Tibial nerve (tissue), 4 donors: ENCODE data around the gene SERPINE1.

Experiments used
- EP300 ChIP-seq, 2 donors: sonication (generic); formaldehyde crosslinking; IDR thresholded peaks; one replicate each; pipeline ENCODE4 v1.6.1; 2017; ENCODE audit warnings: antibody characterized with exemption in 2 of 2, mild to moderate bottlenecking in 1 of 2
- POLR2A ChIP-seq, 2 donors: fragments of 450-650 bp; IDR thresholded peaks; one replicate each; pipeline ENCODE4 v1.6.1; 2017; ENCODE audit warnings: antibody characterized with exemption in 2 of 2, mild to moderate bottlenecking in 2 of 2, moderate library complexity in 2 of 2
- TF ChIP-seq, protein P1 (sequence below), 5 experiments: fragments of 200-600 bp in 3 of 5; fragments of 450-650 bp in 2 of 5; sonication (generic) in 3 of 5; IDR thresholded peaks; one replicate each; pipeline ENCODE4 v1.5.1; 2016 to 2019; ENCODE audit warnings: antibody characterized with exemption in 5 of 5, mild to moderate bottlenecking in 3 of 5, moderate library complexity in 2 of 5

DNA sequence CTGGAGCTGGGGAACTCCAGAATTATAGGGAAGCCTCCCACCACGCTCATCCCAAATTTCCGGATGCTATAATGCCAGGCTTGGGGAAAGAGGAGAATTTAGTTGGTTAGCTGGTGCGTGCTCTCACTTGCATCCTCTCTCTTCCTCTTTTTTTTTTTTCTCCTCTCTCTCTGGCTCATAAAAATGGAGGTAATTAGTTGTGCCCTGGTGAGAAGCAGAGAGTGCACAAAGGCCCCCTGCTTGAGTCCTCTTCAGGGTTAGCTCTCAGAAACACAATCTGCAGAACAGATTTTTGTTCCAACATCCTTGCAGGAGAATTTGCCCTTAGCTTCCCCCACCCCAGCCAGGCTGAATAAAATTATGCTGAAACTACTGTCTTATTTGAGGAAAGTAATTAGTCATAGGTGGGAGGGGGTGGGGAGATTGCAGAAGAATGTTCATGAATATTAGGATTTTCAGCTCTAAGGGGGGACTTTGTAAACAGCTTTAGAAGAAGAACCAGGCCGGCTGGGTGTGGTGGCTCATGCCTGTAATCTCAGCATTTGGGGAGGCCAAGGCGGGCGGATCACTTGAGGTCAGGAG, 7.6 kb downstream of the SERPINE1 start:
- TF ChIP-seq, protein P1, sequence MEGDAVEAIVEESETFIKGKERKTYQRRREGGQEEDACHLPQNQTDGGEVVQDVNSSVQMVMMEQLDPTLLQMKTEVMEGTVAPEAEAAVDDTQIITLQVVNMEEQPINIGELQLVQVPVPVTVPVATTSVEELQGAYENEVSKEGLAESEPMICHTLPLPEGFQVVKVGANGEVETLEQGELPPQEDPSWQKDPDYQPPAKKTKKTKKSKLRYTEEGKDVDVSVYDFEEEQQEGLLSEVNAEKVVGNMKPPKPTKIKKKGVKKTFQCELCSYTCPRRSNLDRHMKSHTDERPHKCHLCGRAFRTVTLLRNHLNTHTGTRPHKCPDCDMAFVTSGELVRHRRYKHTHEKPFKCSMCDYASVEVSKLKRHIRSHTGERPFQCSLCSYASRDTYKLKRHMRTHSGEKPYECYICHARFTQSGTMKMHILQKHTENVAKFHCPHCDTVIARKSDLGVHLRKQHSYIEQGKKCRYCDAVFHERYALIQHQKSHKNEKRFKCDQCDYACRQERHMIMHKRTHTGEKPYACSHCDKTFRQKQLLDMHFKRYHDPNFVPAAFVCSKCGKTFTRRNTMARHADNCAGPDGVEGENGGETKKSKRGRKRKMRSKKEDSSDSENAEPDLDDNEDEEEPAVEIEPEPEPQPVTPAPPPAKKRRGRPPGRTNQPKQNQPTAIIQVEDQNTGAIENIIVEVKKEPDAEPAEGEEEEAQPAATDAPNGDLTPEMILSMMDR (IDR thresholded peaks at IDR 0.05): no peak
- TF ChIP-seq POLR2A (IDR thresholded peaks at IDR 0.05) (no peak), EP300 (IDR thresholded peaks at IDR 0.05) (no peak)
